PC-3 (cell line): ENCODE results near the gene ADCY9. TPM values are rescaled to one million over a fixed set of nuclear protein-coding genes. Genes with fewer than 3 reads are reported as not detected.

ENCODE experiments used
- ATAC-seq: fragments of 200-7000 bp; cut with Tn5 transposase; 2 replicates; pipeline ENCODE4 v1.9.1; 2020; ENCODE audit warnings: mild to moderate bottlenecking, moderate library complexity
- BruUV-seq: library from RNA; stranded (reverse); fragments of 400-500 nt; replicated peaks from 2 replicates; lab custom pipeline; 2021; lab: Mats Ljungman, UMichigan
- CTCF ChIA-PET: fragments of 300-600 bp; sonication (Branson Sonifier 250); formaldehyde crosslinking; loops from one replicate; lab custom pipeline; 2022; ENCODE audit warnings: antibody characterized with exemption; lab: Charles Lee
- POLR2A ChIA-PET: fragments of 300-600 bp; sonication (Branson Sonifier 250); formaldehyde crosslinking; loops from one replicate; lab custom pipeline; 2022; ENCODE audit warnings: antibody characterized with exemption; ENCODE audit not compliant: unreplicated experiment; lab: Charles Lee
- DNase-seq: peaks from one replicate; pipeline ENCODE4 v3.0.0-alpha.2; 2015
- H2AFZ ChIP-seq: fragments of 300-600 bp; sonication (generic); 2 replicates; pipeline ENCODE4 v1.6.0; 2016; ENCODE audit warnings: antibody characterized with exemption, low read length
- H3F3A ChIP-seq: fragments of 300-600 bp; sonication (generic); one replicate; pipeline ENCODE4 v1.6.0; 2017; ENCODE audit warnings: antibody characterized with exemption, low read length, control low read depth, mild to moderate bottlenecking; ENCODE audit not compliant: unreplicated experiment
- H3K27ac ChIP-seq: fragments of 300-600 bp; sonication (generic); 2 replicates; pipeline ENCODE4 v1.5.1; 2016; ENCODE audit warnings: mild to moderate bottlenecking, low read length
- H3K27me3 ChIP-seq: fragments of 300-600 bp; sonication (generic); 2 replicates; pipeline ENCODE4 v1.6.1; 2016; ENCODE audit warnings: low read length, mixed read lengths
- H3K36me3 ChIP-seq: fragments of 300-600 bp; sonication (generic); 2 replicates; pipeline ENCODE4 v1.6.1; 2016; ENCODE audit warnings: low read depth, mixed run types, low read length, mixed read lengths
- H3K4me1 ChIP-seq: fragments of 300-600 bp; sonication (generic); 2 replicates; pipeline ENCODE4 v1.5.1; 2016; ENCODE audit warnings: low read length; ENCODE audit not compliant: insufficient read depth
- H3K4me2 ChIP-seq: fragments of 300-600 bp; sonication (generic); 2 replicates; pipeline ENCODE4 v1.6.0; 2016; ENCODE audit warnings: low read length
- H3K4me3 ChIP-seq: fragments of 300-600 bp; sonication (generic); 2 replicates; pipeline ENCODE4 v1.5.1; 2016; ENCODE audit warnings: mild to moderate bottlenecking, low read length, mixed read lengths
- H3K79me2 ChIP-seq: fragments of 300-600 bp; sonication (generic); 2 replicates; pipeline ENCODE4 v1.6.1; 2017; ENCODE audit warnings: low read length, mixed read lengths
- H3K9ac ChIP-seq: fragments of 300-600 bp; sonication (generic); 2 replicates; pipeline ENCODE4 v1.6.0; 2016; ENCODE audit warnings: mild to moderate bottlenecking, low read length
- H3K9me2 ChIP-seq: fragments of 300-600 bp; sonication (generic); replicated peaks from 2 replicates; pipeline ENCODE4 v1.6.1; 2016; ENCODE audit warnings: mixed run types, low read length, mixed read lengths
- H3K9me3 ChIP-seq: fragments of 300-600 bp; sonication (generic); 2 replicates; pipeline ENCODE4 v1.6.1; 2016; ENCODE audit warnings: low read length, mixed read lengths
- H4K20me1 ChIP-seq: fragments of 300-600 bp; sonication (generic); 2 replicates; pipeline ENCODE4 v1.6.1; 2016; ENCODE audit warnings: low read length, mixed read lengths
- CTCF ChIP-seq: fragments of 300-600 bp; sonication (generic); conservative IDR thresholded peaks from 2 replicates; pipeline ENCODE4 v1.5.1; 2017; ENCODE audit warnings: antibody characterized with exemption, low read depth, mild to moderate bottlenecking, low read length
- EZH2 ChIP-seq: fragments of 300-600 bp; sonication (generic); IDR thresholded peaks from one replicate; pipeline ENCODE4 v1.6.1; 2017; ENCODE audit warnings: antibody characterized with exemption, mild to moderate bottlenecking, low read length; ENCODE audit not compliant: unreplicated experiment
- EZH2phosphoT487 ChIP-seq: fragments of 300-600 bp; sonication (generic); IDR thresholded peaks from 2 replicates; pipeline ENCODE4 v1.6.1; 2018; ENCODE audit warnings: mild to moderate bottlenecking, antibody characterized with exemption, low read length, borderline replicate concordance
- intact Hi-C: fragments of 100-400 bp; cut with micrococcal nuclease; formaldehyde crosslinking; loops from 2 replicates; pipeline ENCODE4 v1.9.0; 2023
- total RNA-seq: library from RNA; depleted of rRNA; stranded (reverse); fragments of >200 nt; gene quantifications from 2 replicates; pipeline ENCODE4 v1.2.3, GENCODE V29; 2014

The ADCY9 gene
- total RNA-seq, 1 experiment from 2014 or later: 6.2 TPM

- H3K36me3 ChIP-seq: no peaks in the 10 kb centered on the region
- H3F3A ChIP-seq: no peaks in the 10 kb centered on the region
- TF ChIP-seq EZH2 (no peak), EZH2phosphoT487 (no peak), CTCF (no peak)
- ChIA-PET CTCF (no interaction called here), POLR2A (no interaction called here)
- no peak overlapping the region for H3K4me3 ChIP-seq
- peaks cover 8% of the 10 kb centered on the region; the same call in 1 of the 2 replicates for H3K4me1 ChIP-seq
- no peaks in the 10 kb centered on the region for H3K9me3 ChIP-seq
- no peaks in the 10 kb centered on the region for H3K27me3 ChIP-seq
- H3K4me2 ChIP-seq: no peak overlapping the region
- H3K79me2 ChIP-seq: no peaks in the 10 kb centered on the region
- intact Hi-C loops: loop anchor here (10.0 kb wide), 1 partner anchor 134 kb away; the partner anchor contains the start of gene ADCY9
- H3K9ac ChIP-seq: no peak overlapping the region
- BruUV-seq: no TSS peak
- H3K27ac ChIP-seq: no peak overlapping the region
- peak; percentile 30 for DNase-seq
- H4K20me1 ChIP-seq: no peaks in the 10 kb centered on the region
- peak; percentile 57 for ATAC-seq
- H2AFZ ChIP-seq: no peak overlapping the region
- no peaks in the 10 kb centered on the region for H3K9me2 ChIP-seq
Measured at GRCh38 chr16:3980253-3981111, 135.8 kb downstream of the ADCY9 start.

DNA sequence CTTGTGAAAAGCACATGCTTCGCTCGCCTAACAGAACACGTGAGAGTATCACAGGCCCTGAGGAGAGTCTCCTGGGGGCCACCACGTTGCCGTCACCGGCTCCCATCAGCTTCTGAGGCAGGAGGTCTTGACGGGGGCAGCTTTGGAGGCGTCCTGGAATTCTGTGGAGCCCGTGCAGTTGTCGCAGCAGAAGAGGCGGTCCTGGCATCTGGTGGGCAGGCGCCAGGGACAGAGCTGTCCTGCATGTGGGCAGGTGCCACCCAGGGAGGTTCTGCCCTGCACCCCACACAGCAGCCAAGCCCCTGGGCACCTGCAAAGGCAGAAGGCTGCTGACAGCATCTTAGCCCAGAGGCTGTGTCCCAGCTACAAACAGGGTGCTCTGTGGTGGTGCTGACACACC, 136.7 kb downstream of the ADCY9 start:
- Histone ChIP-seq H3K4me1 (peaks cover 8% of the 10 kb centered on the region; the same call in 1 of the 2 replicates), H3K4me3 (no peak overlapping the region), H3K36me3 (no peaks in the 10 kb centered on the region), H3K79me2 (no peaks in the 10 kb centered on the region), H3K9ac (no peak overlapping the region), H3K9me3 (no peaks in the 10 kb centered on the region), H3K27ac (no peak overlapping the region), H3F3A (no peaks in the 10 kb centered on the region), H3K4me2 (no peak overlapping the region), H2AFZ (no peak overlapping the region), H3K27me3 (no peaks in the 10 kb centered on the region), H4K20me1 (no peaks in the 10 kb centered on the region), H3K9me2 (no peaks in the 10 kb centered on the region)
- BruUV-seq: no TSS peak
- DNase-seq (no peak), ATAC-seq (no peak)
- ChIA-PET CTCF (no interaction called here), POLR2A (no interaction called here)
- TF ChIP-seq EZH2phosphoT487 (no peak), CTCF (no peak), EZH2 (no peak)
- intact Hi-C loops: no loop called here

GRCh38 chr16:3979070-3979469, 137.2 kb downstream of the ADCY9 start:
- no peak for ATAC-seq
- intact Hi-C loops: no loop called here
- CTCF ChIA-PET: no interaction called here

More at GRCh38 chr16:3979070-3979469, 137.2 kb downstream of the ADCY9 start:
- Histone ChIP-seq H3K27me3 (no peaks in the 10 kb centered on the region), H3K79me2 (no peaks in the 10 kb centered on the region), H3K4me2 (no peak overlapping the region), H3K9me2 (no peaks in the 10 kb centered on the region), H2AFZ (no peak overlapping the region), H3K9ac (no peak overlapping the region), H3K36me3 (no peaks in the 10 kb centered on the region), H4K20me1 (no peaks in the 10 kb centered on the region), H3F3A (no peaks in the 10 kb centered on the region), H3K4me3 (no peak overlapping the region), H3K27ac (no peak overlapping the region), H3K9me3 (no peaks in the 10 kb centered on the region), H3K4me1 (peaks cover 8% of the 10 kb centered on the region; the same call in 1 of the 2 replicates)
- POLR2A ChIA-PET: no interaction called here
- BruUV-seq: no TSS peak
- DNase-seq: no peak
- TF ChIP-seq CTCF (no peak), EZH2phosphoT487 (no peak), EZH2 (no peak)
